ENCODE results near the gene FBXL17.

The FBXL17 gene

GRCh38 chr5:107813559-107813958 is 568.3 kb downstream of the FBXL17 start:
- DNase-seq (ENCODE audit: low read depth in 2 of 2), result no peak

GRCh38 chr5:107812570-107813141 is 569.2 kb downstream of the FBXL17 start:
- DNase-seq (ENCODE audit: low read depth in 2 of 2), result no peak

DNA sequence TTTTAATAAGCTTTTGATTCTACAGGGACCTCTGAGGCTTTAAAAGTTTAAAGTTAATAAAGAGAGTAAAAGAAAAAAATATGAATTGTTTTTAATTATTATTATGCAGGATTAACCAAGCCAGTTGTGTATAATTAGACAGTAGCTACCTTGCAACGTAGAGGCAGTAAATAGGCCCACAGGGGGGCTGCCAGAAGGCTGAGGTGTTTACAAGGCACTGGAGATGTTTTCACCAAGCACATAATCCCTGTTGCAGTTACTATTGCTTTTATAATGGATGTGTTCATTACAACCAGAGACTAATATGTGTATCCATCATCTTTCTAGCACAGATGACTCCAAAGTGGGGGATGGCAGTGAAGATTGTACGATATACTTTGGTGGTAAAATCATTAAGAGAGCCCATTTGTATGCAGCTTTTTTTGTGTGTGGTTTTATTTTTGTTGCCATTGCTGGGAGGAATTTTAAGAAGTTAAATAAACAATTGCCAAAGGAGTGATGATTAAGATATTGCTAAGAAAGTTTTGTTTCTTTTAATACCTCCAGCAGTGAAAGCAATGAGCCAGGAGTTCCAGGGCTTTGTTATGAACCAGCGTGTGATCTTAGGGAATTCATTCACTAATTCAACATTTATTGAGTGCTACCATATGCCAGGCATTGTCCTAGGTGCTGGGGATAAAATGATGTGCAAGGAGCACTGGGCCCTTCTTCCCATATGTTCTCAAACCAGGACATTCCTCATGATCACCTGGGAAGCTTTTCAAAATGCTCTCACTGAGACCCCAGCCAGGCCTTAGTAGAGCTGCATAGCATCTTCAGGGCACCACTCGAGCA is 572.5 kb downstream of the FBXL17 start:
- no peak for DNase-seq (ENCODE audit: low read depth in 2 of 2)

Measured in stimulated activated CD8-positive, alpha-beta memory T cell treated with anti-CD3 and anti-CD28 coated beads, Interleukin-15, amount 100 ng/mL, for 48 hours (primary cell).